T-helper 1 cell treated with Interleukin-12 subunit alpha and Interleukin-12 subunit beta and Interleukin-4 antibody, amounts not matched to agents 30 μg/mL and 1 μg/mL, for 36 hours (primary cell): Measurements from ENCODE around the gene SUV39H1.

ENCODE experiments used
- H3K27ac Mint-ChIP-seq: one replicate; pipeline ENCODE4 v1.8.0; 2021; ENCODE audit warnings: mild to moderate bottlenecking, mixed read lengths
- H3K27me3 Mint-ChIP-seq: one replicate; pipeline ENCODE4 v1.8.0; 2021; ENCODE audit warnings: low read depth, mixed read lengths
- H3K36me3 Mint-ChIP-seq: one replicate; pipeline ENCODE4 v1.8.0; 2021; ENCODE audit warnings: low read depth, mixed read lengths
- H3K4me1 Mint-ChIP-seq: one replicate; pipeline ENCODE4 v1.8.0; 2021; ENCODE audit warnings: low read depth, mixed read lengths
- H3K4me3 Mint-ChIP-seq: one replicate; pipeline ENCODE4 v1.8.0; 2021; ENCODE audit warnings: mild to moderate bottlenecking, moderate library complexity, mixed read lengths
- H3K9me3 Mint-ChIP-seq: one replicate; pipeline ENCODE4 v1.8.0; 2021; ENCODE audit warnings: mixed read lengths

The SUV39H1 gene

GRCh38 chrX:48747415-48748016 lies 51.0 kb downstream of the SUV39H1 start:
- Mint-ChIP-seq H3K27ac (no peak overlapping the region), H3K9me3 (no peaks in the 10 kb centered on the region), H3K27me3 (no peaks in the 10 kb centered on the region), H3K36me3 (no peaks in the 10 kb centered on the region), H3K4me3 (no peak overlapping the region), H3K4me1 (peaks cover 3% of the 10 kb centered on the region)

- peaks cover 5% of the 10 kb centered on the region for H3K4me1 Mint-ChIP-seq
- H3K27me3 Mint-ChIP-seq = no peaks in the 10 kb centered on the region
- H3K9me3 Mint-ChIP-seq = no peaks in the 10 kb centered on the region
- H3K36me3 Mint-ChIP-seq = no peaks in the 10 kb centered on the region
- no peak overlapping the region for H3K27ac Mint-ChIP-seq
- no peak overlapping the region for H3K4me3 Mint-ChIP-seq
Observed at GRCh38 chrX:48749182-48749581, 52.6 kb downstream of the SUV39H1 start.

DNA sequence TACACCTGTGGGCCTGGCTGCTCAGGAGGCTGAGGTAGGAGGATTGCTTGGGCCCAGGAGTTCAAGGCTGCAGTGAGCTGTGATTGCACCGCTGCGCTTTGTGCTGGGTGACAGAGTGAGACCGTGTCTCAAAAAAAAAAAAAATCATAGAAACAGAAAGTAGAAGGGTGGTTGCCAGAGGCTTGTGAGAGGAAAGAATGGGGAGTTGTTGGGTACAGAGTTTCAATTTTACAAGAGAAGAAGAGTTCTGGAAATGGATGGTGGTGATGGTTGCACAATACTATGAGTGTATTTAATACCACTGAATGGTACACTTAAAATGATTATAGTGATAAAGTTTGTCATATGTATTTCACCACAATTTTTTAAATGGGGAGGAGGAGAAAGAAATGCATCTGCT lies 54.8 kb downstream of the SUV39H1 start:
- Mint-ChIP-seq H3K27ac (peak overlapping the region; percentile 84), H3K27me3 (no peaks in the 10 kb centered on the region), H3K36me3 (no peaks in the 10 kb centered on the region), H3K4me1 (peaks cover 5% of the 10 kb centered on the region), H3K9me3 (no peaks in the 10 kb centered on the region), H3K4me3 (peak overlapping the region; percentile 32)

DNA sequence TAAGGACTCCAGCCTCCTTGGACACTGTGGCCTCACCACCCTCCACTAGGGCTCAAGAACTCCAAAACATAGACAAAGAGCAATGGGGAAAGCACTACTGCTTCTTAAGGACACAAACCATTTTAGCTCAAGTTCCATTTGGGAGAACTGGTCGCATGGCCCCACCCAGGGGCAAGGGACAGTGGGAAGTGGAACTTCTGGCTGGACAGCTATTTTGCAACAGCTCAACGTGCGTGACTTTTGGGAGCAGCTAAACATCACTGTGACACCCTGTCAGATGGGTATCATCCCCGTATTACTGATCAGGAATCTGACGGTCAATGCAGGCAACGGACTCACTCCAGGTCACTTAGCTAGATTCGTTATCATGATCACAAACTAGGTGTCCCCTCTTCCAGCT lies 56.0 kb downstream of the SUV39H1 start:
- H3K27ac Mint-ChIP-seq = no peak overlapping the region
- no peaks in the 10 kb centered on the region for H3K27me3 Mint-ChIP-seq
- peaks cover 5% of the 10 kb centered on the region for H3K4me1 Mint-ChIP-seq
- no peaks in the 10 kb centered on the region for H3K9me3 Mint-ChIP-seq
- no peak overlapping the region for H3K4me3 Mint-ChIP-seq
- no peaks in the 10 kb centered on the region for H3K36me3 Mint-ChIP-seq

GRCh38 chrX:48753708-48754228 lies 57.2 kb downstream of the SUV39H1 start:
- H3K9me3 Mint-ChIP-seq = no peaks in the 10 kb centered on the region
- peaks cover 5% of the 10 kb centered on the region for H3K4me1 Mint-ChIP-seq
- no peaks in the 10 kb centered on the region for H3K27me3 Mint-ChIP-seq
- no peak overlapping the region for H3K27ac Mint-ChIP-seq
- no peaks in the 10 kb centered on the region for H3K36me3 Mint-ChIP-seq
- no peak overlapping the region for H3K4me3 Mint-ChIP-seq

DNA sequence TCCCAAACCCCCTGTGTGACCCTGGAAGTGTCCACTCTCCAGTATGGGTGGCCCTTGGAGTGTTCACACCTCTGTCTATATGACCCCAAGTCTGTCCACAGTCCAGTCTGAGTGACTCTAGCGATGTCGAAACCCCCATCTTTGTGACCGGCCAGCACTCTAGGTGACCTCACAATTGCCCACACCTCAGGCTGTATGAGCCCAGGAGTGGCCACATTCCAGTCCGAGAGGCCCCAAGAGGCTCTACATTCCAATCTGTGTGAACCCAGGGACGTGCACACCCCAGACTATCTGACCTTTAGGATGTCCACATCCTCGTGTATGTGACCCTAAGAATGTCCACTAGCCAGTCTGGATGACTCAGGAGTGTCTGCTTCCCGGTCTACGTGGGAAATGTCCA lies 57.7 kb downstream of the SUV39H1 start:
- Mint-ChIP-seq H3K4me3 (no peak overlapping the region), H3K27ac (no peak overlapping the region), H3K4me1 (peaks cover 5% of the 10 kb centered on the region), H3K36me3 (no peaks in the 10 kb centered on the region), H3K27me3 (no peaks in the 10 kb centered on the region), H3K9me3 (no peaks in the 10 kb centered on the region)
